NCI-H2196 treated with DMSO at 0.1 percent for 48 hours (cell line): Measurements from ENCODE around the gene C1orf167.
A peak's percentile ranks its signal among the peaks of the same experiment; 100 is the strongest.
"Not testable (repeated sequence)": the region's sequence is repeated elsewhere in the genome, so short reads cannot be mapped to it uniquely, and the experiment has no call there.

Experiments used
- DNase-seq: peaks from one replicate; lab custom pipeline; 2025; ENCODE audit not compliant: unreplicated experiment; lab: John Stamatoyannopoulos, UW

C1orf167 gene

GRCh38 chr1:11799896-11800295 lies 37.9 kb downstream of the C1orf167 start:
- no peak for DNase-seq

DNA sequence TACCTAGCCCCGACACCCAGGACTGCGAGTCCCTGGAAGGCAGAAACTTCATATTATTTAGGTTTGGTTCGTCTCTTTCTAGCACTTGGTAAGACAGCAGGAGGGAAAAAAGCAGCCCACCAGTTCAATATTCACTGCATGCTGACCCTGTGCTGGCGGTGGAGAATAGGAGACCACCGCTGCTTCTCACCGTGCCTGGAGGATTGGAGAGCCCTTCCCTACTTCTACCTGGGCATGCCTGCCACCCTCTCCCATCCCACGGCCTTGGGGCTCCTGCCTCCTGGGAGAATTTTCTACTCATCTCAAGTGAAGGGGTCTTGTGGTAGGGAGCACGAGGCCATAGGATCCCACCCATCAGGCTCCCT lies 38.4 kb downstream of the C1orf167 start:
- DNase-seq: no peak

- no peak for DNase-seq
Observed at GRCh38 chr1:11800756-11801433, 38.9 kb downstream of the C1orf167 start.

- no peak for DNase-seq
Observed at GRCh38 chr1:11802616-11802972, 40.6 kb downstream of the C1orf167 start.

DNA sequence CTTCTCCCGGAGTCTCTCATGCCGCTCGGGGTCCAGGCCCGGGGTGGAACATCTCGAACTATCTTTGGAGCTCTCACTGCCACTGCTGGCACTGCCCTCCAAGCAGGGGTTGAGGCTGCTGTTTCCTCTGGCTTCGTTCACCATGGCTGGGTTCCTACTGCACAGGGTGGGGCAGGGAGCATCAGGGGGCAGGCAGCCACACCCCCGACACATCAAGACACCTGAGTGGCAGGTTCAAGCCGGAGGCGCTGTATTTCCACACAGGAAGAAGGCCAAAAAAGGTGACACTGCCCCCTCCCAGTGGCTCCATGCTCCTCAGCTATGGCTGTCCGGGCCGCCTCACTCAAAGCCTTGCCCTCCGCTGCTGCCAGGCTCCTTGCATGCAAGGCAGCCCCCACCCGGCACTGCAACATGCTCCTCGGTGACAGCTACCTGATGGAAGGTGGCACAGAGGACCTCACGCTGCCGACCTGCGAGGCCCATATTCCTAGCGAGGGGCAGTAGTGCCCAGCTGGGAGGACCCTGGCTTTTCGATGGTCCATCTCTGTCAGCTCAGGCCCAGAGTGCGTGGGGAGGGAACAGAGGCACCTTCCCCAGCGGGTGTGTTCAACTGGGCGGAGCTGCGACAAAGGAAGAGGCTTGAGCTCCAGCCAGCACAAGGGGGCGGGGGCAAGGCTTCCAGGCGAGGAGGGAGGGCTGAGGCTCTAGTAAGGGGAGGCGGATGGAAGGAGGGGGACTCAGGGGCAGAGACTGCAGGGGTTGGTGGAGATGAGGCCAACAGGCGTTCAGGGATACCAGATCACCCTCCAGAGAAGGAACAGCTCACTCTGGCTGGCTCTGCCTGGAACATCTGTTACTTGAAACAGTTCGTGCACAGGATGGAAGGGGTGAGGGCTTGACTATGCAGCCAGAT lies 41.2 kb downstream of the C1orf167 start:
- peak; percentile 80 for DNase-seq

GRCh38 chr1:11803924-11804665 lies 42.1 kb downstream of the C1orf167 start:
- not testable (repeated sequence) for DNase-seq

DNA sequence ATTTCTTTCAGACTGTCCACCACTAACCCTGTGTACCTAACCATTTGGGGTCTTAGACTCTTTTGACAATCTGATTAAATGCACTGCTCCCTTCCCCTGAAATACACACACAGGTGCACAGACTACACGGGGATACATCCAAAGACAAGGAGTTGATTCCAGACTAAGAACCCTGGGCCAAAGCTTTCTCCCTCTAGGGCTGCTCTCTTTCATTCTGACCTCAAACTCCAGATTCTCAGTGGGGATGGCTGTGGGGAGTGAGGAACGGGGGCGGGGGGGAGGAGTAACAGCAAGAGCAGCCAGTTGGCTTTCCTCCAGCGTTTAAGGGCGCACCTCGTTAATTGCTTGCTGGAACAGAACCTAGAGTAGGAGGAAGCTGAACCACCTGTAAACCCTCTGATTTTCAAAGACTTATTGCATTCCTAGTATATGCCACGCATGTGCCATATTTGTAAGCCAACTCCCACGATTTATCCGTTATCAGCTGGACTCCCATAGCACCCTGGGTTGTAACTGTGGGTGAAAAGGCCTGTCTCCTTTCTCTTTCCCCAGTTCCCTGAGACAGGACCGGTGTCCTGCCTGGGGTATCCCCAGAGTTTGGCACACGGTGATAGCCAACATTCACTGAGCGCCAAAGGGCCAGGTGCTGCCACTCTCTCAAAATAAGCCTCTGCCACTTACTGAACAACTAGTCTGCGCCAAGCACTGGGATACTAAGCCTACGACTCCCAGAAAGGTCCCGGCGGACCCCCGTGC lies 42.9 kb downstream of the C1orf167 start:
- peak; percentile 52 for DNase-seq

GRCh38 chr1:11805422-11806306 lies 43.7 kb downstream of the C1orf167 start, which contains the start of the genes CLCN6 and MTHFR:
CLCN6 (plus strand) TSS chr1:11806191; CDS start chr1:11806263, 72 bp downstream.
MTHFR (minus strand) TSS chr1:11805964; CDS start chr1:11803116, 2,848 bp downstream.
- peak; percentile 98 for DNase-seq

DNA sequence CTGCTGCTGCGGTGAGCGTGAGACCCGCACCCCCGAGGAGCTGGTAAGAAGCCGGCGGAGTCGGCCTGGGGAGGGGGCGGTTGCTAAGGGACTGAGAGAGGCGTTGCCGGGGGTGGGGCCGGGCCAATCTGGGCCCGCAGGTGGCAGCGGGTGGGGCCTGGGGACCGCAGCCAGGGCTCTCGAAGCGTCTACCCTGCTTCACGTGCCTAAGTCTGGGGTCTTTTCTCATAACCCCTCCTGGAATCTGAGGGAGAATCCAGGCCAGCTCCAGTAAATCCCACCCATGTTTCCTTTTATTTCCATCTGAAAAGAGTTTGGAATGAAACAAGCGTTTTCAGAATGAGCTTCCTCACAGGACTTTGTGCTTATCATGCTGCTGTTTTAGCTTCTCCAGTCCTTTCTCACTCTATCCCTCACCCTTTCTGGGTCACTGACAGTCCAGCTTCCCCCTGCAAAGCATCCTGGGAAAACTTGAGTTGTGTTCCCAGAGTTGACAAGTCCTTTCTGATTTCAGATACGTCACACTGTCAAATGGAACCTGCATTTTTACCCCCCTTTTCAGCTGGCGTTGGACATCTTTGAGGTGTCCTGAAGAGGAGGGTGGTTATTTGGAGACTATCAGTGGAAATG lies 44.4 kb downstream of the C1orf167 start:
- DNase-seq: peak; percentile 84

DNA sequence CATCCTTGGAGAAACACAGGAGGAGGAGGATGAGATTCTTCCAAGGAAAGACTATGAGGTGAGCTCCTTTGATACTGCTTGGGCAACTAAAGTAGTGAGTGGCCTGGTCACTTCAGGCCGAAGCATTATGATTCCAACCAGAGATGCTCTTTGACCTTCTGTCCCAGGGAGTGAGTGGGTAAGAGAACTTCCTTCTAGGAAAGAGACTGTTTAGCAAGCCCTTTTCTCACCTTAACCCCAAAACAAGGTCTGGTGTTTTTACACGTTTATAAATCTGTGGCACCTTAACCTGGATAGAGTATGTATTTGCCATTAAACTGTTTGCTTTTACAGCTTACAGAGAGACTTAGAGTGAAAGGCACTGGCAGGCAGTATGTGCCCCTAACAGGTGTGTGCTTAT lies 45.1 kb downstream of the C1orf167 start:
- DNase-seq: no peak

DNA sequence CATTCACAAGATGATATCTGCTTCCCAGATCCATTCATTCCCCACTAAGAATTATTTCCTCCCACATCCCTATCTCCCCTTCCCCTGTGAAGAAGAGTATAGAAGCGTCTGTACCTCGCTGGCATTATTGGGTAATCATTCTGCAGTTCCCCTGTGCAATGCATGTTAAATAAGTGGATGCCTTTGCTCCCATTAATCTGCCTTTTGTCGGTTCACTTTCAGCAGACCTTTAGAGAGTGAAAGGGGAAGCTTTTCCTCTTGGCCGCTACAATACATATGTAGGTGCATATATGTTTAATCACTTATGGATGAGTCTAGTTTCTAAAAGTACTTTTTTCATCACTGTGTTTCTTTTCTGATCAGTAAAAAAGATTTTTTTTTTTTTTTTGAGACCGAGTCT lies 51.0 kb downstream of the C1orf167 start:
- no peak for DNase-seq

- no peak for DNase-seq
Observed at GRCh38 chr1:11817192-11817591, 55.2 kb downstream of the C1orf167 start.

DNA sequence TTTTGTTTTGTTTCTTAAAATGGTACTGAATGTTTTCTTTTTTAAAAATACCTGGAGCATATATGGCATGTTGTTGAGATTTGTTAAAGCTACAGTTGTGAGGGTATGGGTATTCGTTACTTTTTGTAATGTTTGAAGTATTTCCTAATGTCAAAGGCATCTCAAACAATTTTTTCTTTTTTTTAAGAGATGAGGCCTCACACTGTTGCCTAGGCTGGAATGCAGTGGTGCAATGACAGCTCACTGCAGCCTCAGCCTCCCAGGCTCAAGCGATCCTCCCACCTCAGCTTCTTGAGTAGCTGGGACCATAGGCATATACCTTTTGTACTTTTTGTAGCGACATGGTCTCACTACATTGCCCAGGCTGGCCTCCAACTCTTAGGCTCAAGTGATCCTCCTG lies 60.1 kb downstream of the C1orf167 start:
- no peak for DNase-seq

DNA sequence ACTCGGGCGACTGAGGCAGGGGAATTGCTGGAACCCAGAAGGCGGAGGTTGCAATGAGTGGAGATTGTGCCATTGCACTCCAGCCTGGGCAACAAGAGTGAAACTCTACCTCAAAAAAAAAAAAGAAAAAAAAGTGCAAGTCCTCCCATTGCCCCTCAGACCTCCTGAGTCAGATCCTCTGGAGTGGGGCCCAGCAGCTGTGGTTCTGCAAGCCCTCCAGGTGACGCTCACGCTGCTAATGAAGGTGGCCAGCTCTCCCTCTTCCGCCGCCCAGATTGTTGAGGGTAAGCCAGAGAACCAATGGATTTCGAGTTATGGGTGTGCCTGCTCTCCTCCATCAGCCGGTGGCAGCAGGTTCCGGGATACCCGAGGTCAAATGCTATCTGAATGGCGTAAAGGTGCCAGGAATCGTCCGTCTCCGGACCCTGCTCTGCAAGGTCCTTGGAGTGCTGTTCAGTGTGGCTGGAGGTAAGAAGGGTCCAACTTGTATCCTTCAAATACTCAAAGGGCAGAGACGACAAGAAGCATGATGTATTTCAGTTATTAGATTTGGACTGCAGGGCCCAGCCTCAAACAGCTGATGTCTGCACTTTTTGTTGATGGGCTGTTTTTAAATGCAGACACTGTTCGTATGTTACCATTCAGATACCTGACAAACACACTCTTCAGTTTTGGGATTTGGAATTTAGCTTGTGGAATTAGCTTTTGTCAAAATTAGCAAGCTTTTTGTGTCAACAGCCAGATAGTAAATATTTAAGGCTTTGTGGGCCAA lies 61.6 kb downstream of the C1orf167 start:
- no peak for DNase-seq

- DNase-seq: no peak
Observed at GRCh38 chr1:11825131-11825530, 63.1 kb downstream of the C1orf167 start.

DNA sequence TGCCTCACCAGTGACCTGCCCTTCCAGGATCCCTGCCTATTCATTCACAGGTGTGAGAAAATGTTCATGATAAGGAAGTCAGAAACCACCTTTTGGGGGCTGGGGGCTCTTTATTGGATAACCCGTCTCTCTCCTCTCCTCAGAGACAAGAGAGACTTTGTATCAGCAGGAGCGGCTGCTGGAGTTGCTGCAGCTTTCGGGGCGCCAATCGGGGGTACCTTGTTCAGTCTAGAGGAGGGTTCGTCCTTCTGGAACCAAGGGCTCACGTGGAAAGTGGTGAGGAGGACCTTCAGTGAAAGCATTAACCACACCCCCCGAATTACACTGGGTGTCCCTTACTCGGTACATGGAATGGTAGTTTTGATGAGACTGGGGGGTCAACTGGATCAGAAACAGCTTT lies 65.0 kb downstream of the C1orf167 start:
- DNase-seq: no peak

DNA sequence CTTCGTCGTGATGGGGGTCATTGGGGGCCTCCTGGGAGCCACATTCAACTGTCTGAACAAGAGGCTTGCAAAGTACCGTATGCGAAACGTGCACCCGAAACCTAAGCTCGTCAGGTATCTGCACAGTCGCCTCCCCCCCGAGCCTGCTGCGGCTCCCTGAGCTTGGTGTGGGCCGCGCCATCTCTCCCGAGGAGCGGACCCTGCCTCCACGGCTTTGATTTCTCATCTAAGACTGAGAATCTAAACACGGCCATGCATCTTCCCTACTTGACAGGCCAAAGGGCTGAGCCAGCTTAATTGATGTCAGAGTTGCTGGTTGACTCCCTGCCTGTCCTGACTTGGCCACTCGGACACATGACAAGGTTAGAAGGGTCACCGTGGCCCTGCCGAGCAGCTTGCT lies 66.5 kb downstream of the C1orf167 start:
- DNase-seq: no peak

- DNase-seq: no peak
Observed at GRCh38 chr1:11831945-11832725, 70.1 kb downstream of the C1orf167 start.
